ENCODE results near the gene PLPP4. TPM values are rescaled to one million over a fixed set of nuclear protein-coding genes. Genes with fewer than 3 reads are reported as not detected.

PLPP4 gene
- total RNA-seq, 1 experiment from 2014 or later, result not detected

GRCh38 chr10:120575411-120575810 lies 118.4 kb downstream of the PLPP4 start (continued):
- TF ChIP-seq ZNF274 (IDR thresholded peaks at IDR 0.05; ENCODE audit: low read depth, low read length), result no peak
- TF ChIP-seq SIN3A (IDR thresholded peaks at IDR 0.05; ENCODE audit: low read depth), result no peak
- no peak for TF ChIP-seq YY1 (IDR thresholded peaks at IDR 0.05; ENCODE audit: extremely low read depth, insufficient replicate concordance, low read depth, low read length)
- TF ChIP-seq CBX3 (IDR thresholded peaks at IDR 0.05; ENCODE audit: low read depth), result no peak

GRCh38 chr10:120578134-120578533 lies 121.1 kb downstream of the PLPP4 start:
- ChIA-PET POLR2A (no interaction called here), RAD21 (ENCODE audit: low non-redundant PET in 1 of 2, low total read pairs in 2 of 2, uncharacterized antibody in 2 of 2, unreplicated experiment in 2 of 2) (no interaction called here), CTCF (no interaction called here)
- H3K4me1 ChIP-seq (ENCODE audit: control insufficient read depth in 1 of 2, insufficient read depth in 2 of 2, low read length in 2 of 2), result no peaks in the 10 kb centered on the region; a peak in 1 of 4 replicates
- H3K79me2 ChIP-seq (ENCODE audit: insufficient read depth, low read length), result no peaks in the 10 kb centered on the region
- H2AFZ ChIP-seq (ENCODE audit: low read depth, low read length, poor library complexity, severe bottlenecking), result no peak overlapping the region
- H3K27me3 ChIP-seq (ENCODE audit: insufficient read depth, low read length), result peaks cover 38% of the 10 kb centered on the region; the same call in 1 of the 2 replicates
- H3K27ac ChIP-seq (ENCODE audit: low read depth, low read length), result no peak overlapping the region
- TF ChIP-seq ELF1 (IDR thresholded peaks at IDR 0.05; ENCODE audit: borderline replicate concordance, low read depth) (no peak), CEBPB (IDR thresholded peaks at IDR 0.05; ENCODE audit: low read depth) (no peak), SP1 (IDR thresholded peaks at IDR 0.05; ENCODE audit: low read depth) (no peak), JUND (IDR thresholded peaks at IDR 0.05) (no peak), ZFX (IDR thresholded peaks at IDR 0.05) (no peak), POLR2AphosphoS5 (IDR thresholded peaks at IDR 0.05; ENCODE audit: low read depth, low read length) (no peak), EZH2phosphoT487 (IDR thresholded peaks at IDR 0.05; ENCODE audit: borderline replicate concordance) (no peak), MAX (IDR thresholded peaks at IDR 0.05) (no peak), RAD21 (IDR thresholded peaks at IDR 0.05; ENCODE audit: low read depth) (no peak), SRF (IDR thresholded peaks at IDR 0.05; ENCODE audit: low read depth) (no peak), CBX3 (IDR thresholded peaks at IDR 0.05; ENCODE audit: low read depth) (no peak), YY1 (IDR thresholded peaks at IDR 0.05; ENCODE audit: extremely low read depth, insufficient replicate concordance, low read depth, low read length) (no peak), POLR2A (IDR thresholded peaks at IDR 0.05; ENCODE audit: borderline replicate concordance, extremely low read depth, insufficient read depth, insufficient read length) (no peak)
- TF ChIP-seq, protein P1, sequence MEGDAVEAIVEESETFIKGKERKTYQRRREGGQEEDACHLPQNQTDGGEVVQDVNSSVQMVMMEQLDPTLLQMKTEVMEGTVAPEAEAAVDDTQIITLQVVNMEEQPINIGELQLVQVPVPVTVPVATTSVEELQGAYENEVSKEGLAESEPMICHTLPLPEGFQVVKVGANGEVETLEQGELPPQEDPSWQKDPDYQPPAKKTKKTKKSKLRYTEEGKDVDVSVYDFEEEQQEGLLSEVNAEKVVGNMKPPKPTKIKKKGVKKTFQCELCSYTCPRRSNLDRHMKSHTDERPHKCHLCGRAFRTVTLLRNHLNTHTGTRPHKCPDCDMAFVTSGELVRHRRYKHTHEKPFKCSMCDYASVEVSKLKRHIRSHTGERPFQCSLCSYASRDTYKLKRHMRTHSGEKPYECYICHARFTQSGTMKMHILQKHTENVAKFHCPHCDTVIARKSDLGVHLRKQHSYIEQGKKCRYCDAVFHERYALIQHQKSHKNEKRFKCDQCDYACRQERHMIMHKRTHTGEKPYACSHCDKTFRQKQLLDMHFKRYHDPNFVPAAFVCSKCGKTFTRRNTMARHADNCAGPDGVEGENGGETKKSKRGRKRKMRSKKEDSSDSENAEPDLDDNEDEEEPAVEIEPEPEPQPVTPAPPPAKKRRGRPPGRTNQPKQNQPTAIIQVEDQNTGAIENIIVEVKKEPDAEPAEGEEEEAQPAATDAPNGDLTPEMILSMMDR (IDR thresholded peaks at IDR 0.05 in 2 of 3, conservative IDR thresholded peaks at IDR 0.05 in 1 of 3; ENCODE audit: borderline replicate concordance in 1 of 3, insufficient read depth in 1 of 3, low read depth in 2 of 3, low read length in 2 of 3), result no peak
- TF ChIP-seq, protein P2, sequence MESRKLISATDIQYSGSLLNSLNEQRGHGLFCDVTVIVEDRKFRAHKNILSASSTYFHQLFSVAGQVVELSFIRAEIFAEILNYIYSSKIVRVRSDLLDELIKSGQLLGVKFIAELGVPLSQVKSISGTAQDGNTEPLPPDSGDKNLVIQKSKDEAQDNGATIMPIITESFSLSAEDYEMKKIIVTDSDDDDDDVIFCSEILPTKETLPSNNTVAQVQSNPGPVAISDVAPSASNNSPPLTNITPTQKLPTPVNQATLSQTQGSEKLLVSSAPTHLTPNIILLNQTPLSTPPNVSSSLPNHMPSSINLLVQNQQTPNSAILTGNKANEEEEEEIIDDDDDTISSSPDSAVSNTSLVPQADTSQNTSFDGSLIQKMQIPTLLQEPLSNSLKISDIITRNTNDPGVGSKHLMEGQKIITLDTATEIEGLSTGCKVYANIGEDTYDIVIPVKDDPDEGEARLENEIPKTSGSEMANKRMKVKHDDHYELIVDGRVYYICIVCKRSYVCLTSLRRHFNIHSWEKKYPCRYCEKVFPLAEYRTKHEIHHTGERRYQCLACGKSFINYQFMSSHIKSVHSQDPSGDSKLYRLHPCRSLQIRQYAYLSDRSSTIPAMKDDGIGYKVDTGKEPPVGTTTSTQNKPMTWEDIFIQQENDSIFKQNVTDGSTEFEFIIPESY (IDR thresholded peaks at IDR 0.05; ENCODE audit: extremely low read depth, insufficient replicate concordance, low read length), result no peak
- no peak overlapping the region for H3K4me3 ChIP-seq (replicated peaks in 1 of 2; ENCODE audit: low read depth in 1 of 2, low read length in 2 of 2)
- H3K9me2 ChIP-seq (ENCODE audit: insufficient read depth), result no peaks in the 10 kb centered on the region
- no peaks in the 10 kb centered on the region for H3K9me3 ChIP-seq (ENCODE audit: control insufficient read depth in 1 of 2, insufficient read depth in 1 of 2, low read depth in 1 of 2, low read length in 2 of 2)
- ATAC-seq (no peak), DNase-seq (ENCODE audit: low read depth, low spot score) (no peak)
- no peak overlapping the region for H3K4me2 ChIP-seq (ENCODE audit: low read length)
- H3K9ac ChIP-seq (ENCODE audit: low read length), result no peak overlapping the region
- no peaks in the 10 kb centered on the region for H3K36me3 ChIP-seq (ENCODE audit: control insufficient read depth in 1 of 2, insufficient read depth in 2 of 2, low read length in 2 of 2)
- intact Hi-C loops (cut with micrococcal nuclease), result no loop called here
- no TSS peak for BruUV-seq (replicated peaks)
- H4K20me1 ChIP-seq (ENCODE audit: insufficient read depth), result no peaks in the 10 kb centered on the region
